ENCODE data around the gene INPP5J.
A peak's percentile ranks its signal among the peaks of the same experiment; 100 is the strongest.
"Not testable (repeated sequence)": the region's sequence is repeated elsewhere in the genome, so short reads cannot be mapped to it uniquely, and the experiment has no call there.

The INPP5J gene

DNA sequence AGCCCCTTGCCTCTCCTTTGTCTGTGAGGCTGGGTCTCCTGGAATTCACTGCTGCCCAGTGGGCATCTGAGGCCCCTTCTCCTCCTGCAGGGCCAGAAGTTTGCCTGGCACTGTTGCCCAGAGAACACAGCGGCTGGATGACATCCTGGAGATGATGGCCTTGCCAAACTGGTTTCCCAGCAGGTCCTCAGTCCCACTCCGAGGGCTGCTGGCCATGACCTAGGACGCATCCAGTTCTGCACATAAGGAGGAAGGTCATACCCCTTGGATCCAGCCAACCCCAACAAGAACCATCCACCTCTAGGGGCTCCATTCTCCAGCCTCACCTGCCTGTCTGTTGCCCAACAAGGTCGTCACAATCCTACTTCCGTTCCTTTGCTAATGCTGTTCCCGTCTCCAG, 45.1 kb upstream of the INPP5J start:
- Histone ChIP-seq H3K9ac (ENCODE audit: low read length) (no peak overlapping the region), H3K9me3 (ENCODE audit: control insufficient read depth, low read length) (no peaks in the 10 kb centered on the region), H3K4me3 (ENCODE audit: insufficient read depth in 1 of 2, low read depth in 1 of 2, low read length in 2 of 2) (no peak overlapping the region), H2AFZ (ENCODE audit: low read depth, low read length) (no peak overlapping the region), H3K18ac (ENCODE audit: low read depth in 1 of 2, low read length in 2 of 2) (no peak overlapping the region), H3K4ac (ENCODE audit: low read depth in 1 of 2, low read length in 2 of 2) (no peak overlapping the region), H3K23ac (ENCODE audit: low read length in 2 of 2) (no peak overlapping the region), H3K4me2 (ENCODE audit: low read length, poor library complexity, severe bottlenecking) (no peak overlapping the region), H3K27ac (ENCODE audit: low read length, poor library complexity, severe bottlenecking) (no peak overlapping the region), H2BK12ac (ENCODE audit: low read length in 2 of 2) (no peak overlapping the region), H2BK5ac (ENCODE audit: low read depth, low read length, poor library complexity, severe bottlenecking) (no peak overlapping the region), H2BK15ac (ENCODE audit: low read depth, poor library complexity, severe bottlenecking) (no peak overlapping the region), H2BK120ac (ENCODE audit: low read depth, low read length) (no peak overlapping the region), H3K36me3 (ENCODE audit: control insufficient read depth in 1 of 2, insufficient read depth in 2 of 2, low read depth in 1 of 2, low read length in 2 of 2) (no peaks in the 10 kb centered on the region), H2AK5ac (ENCODE audit: low read length, severe bottlenecking) (no peak overlapping the region), H4K8ac (ENCODE audit: low read length) (no peak overlapping the region), H3K4me1 (ENCODE audit: control insufficient read depth, insufficient read depth, low read depth, low read length) (peaks cover 15% of the 10 kb centered on the region), H3K14ac (ENCODE audit: low read length in 2 of 2) (no peak overlapping the region), H4K91ac (ENCODE audit: low read length) (no peak overlapping the region), H3K79me1 (replicated peaks; ENCODE audit: low read length, poor library complexity, severe bottlenecking) (peaks cover 2% of the 10 kb centered on the region), H3K27me3 (ENCODE audit: control insufficient read depth in 1 of 2, insufficient read depth in 1 of 2, low read length in 2 of 2) (no peaks in the 10 kb centered on the region)
- DNase-seq: no peak
- 94% methylated on average over 6 of the region's 6 CpGs for WGBS

DNA sequence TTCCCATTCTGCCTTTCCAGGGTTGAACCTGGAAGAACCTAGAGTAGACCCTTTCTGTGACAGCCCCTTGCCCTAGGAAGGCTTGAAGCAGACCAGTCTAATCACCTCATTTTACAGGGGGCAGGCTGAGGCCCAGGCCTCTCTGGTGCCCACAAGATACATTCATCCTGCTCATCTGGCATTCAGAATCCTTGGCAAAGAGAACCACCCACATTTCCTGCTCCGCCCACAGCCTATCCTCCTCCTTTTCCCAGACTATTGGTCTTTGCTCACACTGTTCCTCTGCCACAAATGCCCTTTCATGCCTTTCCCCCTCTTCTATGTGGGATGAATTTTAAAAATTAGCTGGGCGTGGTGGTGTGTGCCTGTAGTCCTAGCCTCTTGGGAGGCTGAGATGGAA, 44.4 kb upstream of the INPP5J start:
- H3K9me3 ChIP-seq (ENCODE audit: control insufficient read depth, low read length); H3K79me1 ChIP-seq (replicated peaks; ENCODE audit: low read length, poor library complexity, severe bottlenecking); H3K4me2 ChIP-seq (ENCODE audit: low read length, poor library complexity, severe bottlenecking); H3K4me3 ChIP-seq (ENCODE audit: insufficient read depth in 1 of 2, low read depth in 1 of 2, low read length in 2 of 2); H3K14ac ChIP-seq (ENCODE audit: low read length in 2 of 2); H4K91ac ChIP-seq (ENCODE audit: low read length); H2BK15ac ChIP-seq (ENCODE audit: low read depth, poor library complexity, severe bottlenecking); H3K23ac ChIP-seq (ENCODE audit: low read length in 2 of 2); H3K27me3 ChIP-seq (ENCODE audit: control insufficient read depth in 1 of 2, insufficient read depth in 1 of 2, low read length in 2 of 2); H3K36me3 ChIP-seq (ENCODE audit: control insufficient read depth in 1 of 2, insufficient read depth in 2 of 2, low read depth in 1 of 2, low read length in 2 of 2); H2AK5ac ChIP-seq (ENCODE audit: low read length, severe bottlenecking); H2BK12ac ChIP-seq (ENCODE audit: low read length in 2 of 2); H2BK120ac ChIP-seq (ENCODE audit: low read depth, low read length); H3K27ac ChIP-seq (ENCODE audit: low read length, poor library complexity, severe bottlenecking); H2BK5ac ChIP-seq (ENCODE audit: low read depth, low read length, poor library complexity, severe bottlenecking); DNase-seq; H4K8ac ChIP-seq (ENCODE audit: low read length); H3K4ac ChIP-seq (ENCODE audit: low read depth in 1 of 2, low read length in 2 of 2); H3K18ac ChIP-seq (ENCODE audit: low read depth in 1 of 2, low read length in 2 of 2); H3K9ac ChIP-seq (ENCODE audit: low read length); H2AFZ ChIP-seq (ENCODE audit: low read depth, low read length): not testable (repeated sequence)
- peaks cover 23% of the 10 kb centered on the region for H3K4me1 ChIP-seq (ENCODE audit: control insufficient read depth, insufficient read depth, low read depth, low read length)
- no CpG with 5 or more reads among the region's 2 CpGs for WGBS

GRCh38 chr22:31079095-31079642, 43.6 kb upstream of the INPP5J start:
- no peak overlapping the region for H2BK15ac ChIP-seq (ENCODE audit: low read depth, poor library complexity, severe bottlenecking)
- WGBS: 66% methylated on average over 10 of the region's 12 CpGs
- H3K9ac ChIP-seq (ENCODE audit: low read length): no peak overlapping the region
- no peak overlapping the region for H3K27ac ChIP-seq (ENCODE audit: low read length, poor library complexity, severe bottlenecking)
- H3K4me2 ChIP-seq (ENCODE audit: low read length, poor library complexity, severe bottlenecking): no peak overlapping the region
- H2BK12ac ChIP-seq (ENCODE audit: low read length in 2 of 2): peak overlapping the region; percentile 1 to 67
- no peaks in the 10 kb centered on the region for H3K9me3 ChIP-seq (ENCODE audit: control insufficient read depth, low read length)
- no peak overlapping the region for H4K91ac ChIP-seq (ENCODE audit: low read length)
- H2BK120ac ChIP-seq (ENCODE audit: low read depth, low read length): no peak overlapping the region
- no peak for DNase-seq
- peak overlapping the region in 1 of 2 experiments; percentile 36 for H3K14ac ChIP-seq (ENCODE audit: low read length in 2 of 2)
- H3K27me3 ChIP-seq (ENCODE audit: control insufficient read depth in 1 of 2, insufficient read depth in 1 of 2, low read length in 2 of 2): no peaks in the 10 kb centered on the region
- no peak overlapping the region for H2AFZ ChIP-seq (ENCODE audit: low read depth, low read length)
- H2AK5ac ChIP-seq (ENCODE audit: low read length, severe bottlenecking): no peak overlapping the region
- H3K4ac ChIP-seq (ENCODE audit: low read depth in 1 of 2, low read length in 2 of 2): no peak overlapping the region
- H3K79me1 ChIP-seq (replicated peaks; ENCODE audit: low read length, poor library complexity, severe bottlenecking): peaks cover 2% of the 10 kb centered on the region
- H3K23ac ChIP-seq (ENCODE audit: low read length in 2 of 2): no peak overlapping the region
- no peak overlapping the region for H4K8ac ChIP-seq (ENCODE audit: low read length)
- H3K36me3 ChIP-seq (ENCODE audit: control insufficient read depth in 1 of 2, insufficient read depth in 2 of 2, low read depth in 1 of 2, low read length in 2 of 2): peaks cover 6 to 8% of the 10 kb centered on the region in 2 experiments
- H3K4me3 ChIP-seq (ENCODE audit: insufficient read depth in 1 of 2, low read depth in 1 of 2, low read length in 2 of 2): no peak overlapping the region
- H3K18ac ChIP-seq (ENCODE audit: low read depth in 1 of 2, low read length in 2 of 2): peak overlapping the region in 1 of 2 experiments; percentile 11
- H2BK5ac ChIP-seq (ENCODE audit: low read depth, low read length, poor library complexity, severe bottlenecking): no peak overlapping the region
- peaks cover 30% of the 10 kb centered on the region for H3K4me1 ChIP-seq (ENCODE audit: control insufficient read depth, insufficient read depth, low read depth, low read length)

DNA sequence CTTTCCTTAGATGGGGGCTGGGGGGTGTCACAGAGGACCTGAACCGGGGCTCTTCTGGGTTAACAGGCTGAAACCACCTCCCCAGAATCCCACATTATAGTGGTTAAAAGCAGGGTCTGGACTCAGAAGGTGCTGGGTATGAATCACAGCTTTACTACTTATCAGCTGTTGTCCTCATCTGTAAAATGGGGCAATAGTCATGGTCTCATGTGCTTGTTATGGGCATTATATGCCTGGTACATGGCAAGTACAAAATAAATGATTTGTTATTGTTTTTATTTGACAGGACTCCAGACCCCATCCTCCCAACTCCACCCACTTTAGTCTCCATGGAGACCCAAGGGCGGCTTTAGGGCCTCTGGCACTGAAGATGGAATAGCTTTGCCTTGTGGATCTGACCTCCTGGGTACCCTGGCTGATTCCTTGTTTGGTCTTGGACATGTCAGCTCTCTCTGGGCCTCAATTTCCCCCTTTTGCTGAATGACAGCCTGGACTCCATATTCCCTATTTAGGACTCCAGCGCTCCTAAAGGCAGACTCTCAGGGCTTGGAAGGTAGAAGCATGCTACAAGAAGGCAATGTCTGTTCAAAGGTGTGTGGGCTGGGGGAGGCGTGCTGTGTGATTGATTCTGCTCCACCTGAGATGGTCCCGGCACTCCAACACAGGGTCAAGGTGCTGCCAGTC, 42.5 kb upstream of the INPP5J start:
- peak overlapping the region; percentile 95 for H3K9ac ChIP-seq (ENCODE audit: low read length)
- H3K14ac ChIP-seq (ENCODE audit: low read length in 2 of 2): no peak overlapping the region
- peaks cover 8 to 11% of the 10 kb centered on the region in 2 experiments for H3K36me3 ChIP-seq (ENCODE audit: control insufficient read depth in 1 of 2, insufficient read depth in 2 of 2, low read depth in 1 of 2, low read length in 2 of 2)
- no peak overlapping the region for H2BK120ac ChIP-seq (ENCODE audit: low read depth, low read length)
- peak overlapping the region; percentile 3 for H2AFZ ChIP-seq (ENCODE audit: low read depth, low read length)
- no peak overlapping the region for H2BK5ac ChIP-seq (ENCODE audit: low read depth, low read length, poor library complexity, severe bottlenecking)
- peak overlapping the region; percentile 86 for H4K8ac ChIP-seq (ENCODE audit: low read length)
- peak overlapping the region in 1 of 2 experiments; percentile 7 for H2BK12ac ChIP-seq (ENCODE audit: low read length in 2 of 2)
- H3K23ac ChIP-seq (ENCODE audit: low read length in 2 of 2): no peak overlapping the region
- peak overlapping the region in 1 of 2 experiments; percentile 22 for H3K4ac ChIP-seq (ENCODE audit: low read depth in 1 of 2, low read length in 2 of 2)
- no peak overlapping the region for H2BK15ac ChIP-seq (ENCODE audit: low read depth, poor library complexity, severe bottlenecking)
- H3K27ac ChIP-seq (ENCODE audit: low read length, poor library complexity, severe bottlenecking): no peak overlapping the region
- H3K79me1 ChIP-seq (replicated peaks; ENCODE audit: low read length, poor library complexity, severe bottlenecking): peaks cover 2% of the 10 kb centered on the region
- no peaks in the 10 kb centered on the region for H3K9me3 ChIP-seq (ENCODE audit: control insufficient read depth, low read length)
- no peak overlapping the region for H2AK5ac ChIP-seq (ENCODE audit: low read length, severe bottlenecking)
- peaks cover 35% of the 10 kb centered on the region for H3K4me1 ChIP-seq (ENCODE audit: control insufficient read depth, insufficient read depth, low read depth, low read length)
- H3K4me2 ChIP-seq (ENCODE audit: low read length, poor library complexity, severe bottlenecking): peak overlapping the region; percentile 81
- no peak for DNase-seq
- no peaks in the 10 kb centered on the region for H3K27me3 ChIP-seq (ENCODE audit: control insufficient read depth in 1 of 2, insufficient read depth in 1 of 2, low read length in 2 of 2)
- peak overlapping the region; percentile 76 for H4K91ac ChIP-seq (ENCODE audit: low read length)
- peak overlapping the region; percentile 54 to 97 for H3K18ac ChIP-seq (ENCODE audit: low read depth in 1 of 2, low read length in 2 of 2)
- 8% methylated on average over 4 of the region's 5 CpGs for WGBS
- peak overlapping the region; percentile 68 to 94 for H3K4me3 ChIP-seq (ENCODE audit: insufficient read depth in 1 of 2, low read depth in 1 of 2, low read length in 2 of 2)

Measured in mesenchymal stem cell (in vitro differentiated cells and primary cell).